Stomach (tissue), 4 donors: Measurements from ENCODE around the gene AFF1.

ENCODE experiments used
- CTCF ChIP-seq, 7 experiments: fragments of 450-650 bp in 4 of 7; fragments of 200-600 bp in 3 of 7; sonication (generic) in 3 of 7; IDR thresholded peaks; one replicate each; pipeline ENCODE4 v1.5.1; 2016 to 2019; ENCODE audit warnings: antibody characterized with exemption in 7 of 7, control low read depth in 2 of 7, mild to moderate bottlenecking in 1 of 7
- POLR2AphosphoS5 ChIP-seq, 3 donors: sonication (generic); formaldehyde crosslinking; IDR thresholded peaks; one replicate each; pipeline ENCODE4 v1.6.1; 2016; ENCODE audit warnings: antibody characterized with exemption in 3 of 3

GRCh38 chr4:86894455-86894854, 40.4 kb upstream of the AFF1 start:
- TF ChIP-seq CTCF (IDR thresholded peaks at IDR 0.05) (no peak), POLR2AphosphoS5 (IDR thresholded peaks at IDR 0.05) (peak in 1 of 3 donors; percentile 9)
